NCI-H1694 treated with DMSO at 0.1 percent for 48 hours (cell line): ENCODE data around the gene UGT1A3.

Experiments
- DNase-seq: peaks from one replicate; lab custom pipeline; 2025; lab: John Stamatoyannopoulos, UW

UGT1A3 gene

DNA sequence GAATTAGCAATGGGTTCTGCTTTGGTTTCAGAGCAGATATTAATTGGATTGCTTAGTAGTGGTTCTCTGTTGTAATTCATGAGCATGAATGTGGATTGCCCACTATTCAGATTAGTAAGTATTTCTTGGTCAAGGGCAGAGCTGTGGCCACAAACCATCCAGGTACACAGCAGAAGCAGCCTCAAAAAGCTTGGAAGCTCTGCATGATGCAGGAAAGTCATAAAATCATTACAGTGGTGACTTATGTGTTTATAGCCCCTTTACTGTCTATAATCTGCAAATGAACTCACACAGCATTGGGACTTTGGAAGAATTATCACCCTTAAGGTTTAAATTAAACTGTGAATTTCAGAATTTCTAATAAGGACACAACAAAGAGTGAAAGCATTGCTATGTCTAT, 29.3 kb downstream of the UGT1A3 start:
- DNase-seq: no peak

DNA sequence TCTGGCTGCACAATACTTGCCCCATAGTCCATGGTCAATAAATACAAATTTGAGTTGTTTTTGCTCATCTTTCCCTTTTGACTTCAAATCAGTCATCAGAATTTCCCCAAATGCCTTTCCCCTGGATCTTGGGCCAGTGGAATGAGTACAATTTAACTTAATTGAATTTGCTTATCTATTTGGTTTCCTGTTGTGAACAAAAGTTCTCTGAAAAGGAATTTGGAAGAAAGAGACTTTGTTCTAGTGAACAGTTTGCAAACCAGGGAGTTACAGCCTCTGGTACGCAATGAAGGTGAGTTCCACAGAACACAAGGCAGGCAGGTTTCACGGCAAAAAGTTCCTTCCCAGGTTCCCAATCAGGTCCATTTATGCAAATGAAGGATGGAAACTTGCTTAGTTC, 30.0 kb downstream of the UGT1A3 start:
- DNase-seq: no peak

DNA sequence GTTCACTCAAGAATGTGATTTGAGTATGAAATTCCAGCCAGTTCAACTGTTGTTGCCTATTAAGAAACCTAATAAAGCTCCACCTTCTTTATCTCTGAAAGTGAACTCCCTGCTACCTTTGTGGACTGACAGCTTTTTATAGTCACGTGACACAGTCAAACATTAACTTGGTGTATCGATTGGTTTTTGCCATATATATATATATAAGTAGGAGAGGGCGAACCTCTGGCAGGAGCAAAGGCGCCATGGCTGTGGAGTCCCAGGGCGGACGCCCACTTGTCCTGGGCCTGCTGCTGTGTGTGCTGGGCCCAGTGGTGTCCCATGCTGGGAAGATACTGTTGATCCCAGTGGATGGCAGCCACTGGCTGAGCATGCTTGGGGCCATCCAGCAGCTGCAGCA, 31.2 kb downstream of the UGT1A3 start, which contains the start of gene UGT1A1:
Gene UGT1A1, plus strand, starts transcription at position 228 of the 400 bp plus-strand sequence. Its CDS starts 18 bp downstream, at position 246.
- no peak for DNase-seq

DNA sequence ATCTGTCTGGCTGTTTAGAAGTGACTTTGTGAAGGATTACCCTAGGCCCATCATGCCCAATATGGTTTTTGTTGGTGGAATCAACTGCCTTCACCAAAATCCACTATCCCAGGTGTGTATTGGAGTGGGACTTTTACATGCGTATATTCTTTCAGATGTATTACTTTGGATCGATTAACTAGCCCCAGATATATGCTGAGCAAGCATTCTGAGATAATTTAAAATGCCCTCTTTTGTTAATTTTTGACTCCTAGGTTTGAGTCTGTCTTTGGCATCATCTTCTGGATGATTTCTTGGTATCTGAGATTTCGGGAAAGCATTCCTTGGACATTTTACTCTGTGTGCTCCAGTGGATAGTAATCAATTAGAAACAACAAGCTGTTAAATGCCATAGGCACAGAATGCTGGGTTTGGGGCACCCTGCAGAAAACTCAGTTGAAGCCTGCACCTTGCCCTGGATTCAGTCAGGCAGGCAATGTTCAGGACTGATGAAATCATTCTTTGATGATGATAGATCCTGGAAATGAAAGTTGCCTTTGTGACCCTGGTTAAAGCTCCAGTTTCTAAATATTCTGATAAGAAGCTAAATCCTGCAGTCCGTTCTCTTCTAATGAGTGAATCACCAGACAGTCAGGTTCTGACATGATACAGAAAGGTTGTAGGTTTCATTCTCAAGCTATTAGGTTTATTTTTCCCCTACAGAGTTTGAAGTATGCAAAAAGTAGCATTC, 32.4 kb downstream of the UGT1A3 start:
- DNase-seq: no peak

DNA sequence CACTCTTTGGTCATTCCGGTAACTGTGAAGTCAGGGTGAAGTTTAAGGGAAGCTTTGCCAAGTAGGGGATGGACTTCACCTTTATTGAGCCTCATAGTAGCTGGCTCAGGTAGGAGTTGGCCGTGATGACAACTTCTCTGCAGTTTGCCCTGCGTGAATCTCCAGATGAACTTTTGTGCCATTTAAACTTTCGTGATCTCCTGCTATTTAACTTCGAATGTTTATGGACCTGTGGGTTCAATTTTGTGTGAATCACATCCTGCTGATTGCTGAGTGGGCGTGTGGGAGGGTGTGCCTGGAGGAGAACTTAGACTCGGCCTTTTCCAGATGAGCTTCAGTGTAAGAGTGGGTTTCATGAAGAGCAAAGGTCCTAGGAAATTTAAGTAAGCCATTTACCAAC, 35.4 kb downstream of the UGT1A3 start:
- no peak for DNase-seq

DNA sequence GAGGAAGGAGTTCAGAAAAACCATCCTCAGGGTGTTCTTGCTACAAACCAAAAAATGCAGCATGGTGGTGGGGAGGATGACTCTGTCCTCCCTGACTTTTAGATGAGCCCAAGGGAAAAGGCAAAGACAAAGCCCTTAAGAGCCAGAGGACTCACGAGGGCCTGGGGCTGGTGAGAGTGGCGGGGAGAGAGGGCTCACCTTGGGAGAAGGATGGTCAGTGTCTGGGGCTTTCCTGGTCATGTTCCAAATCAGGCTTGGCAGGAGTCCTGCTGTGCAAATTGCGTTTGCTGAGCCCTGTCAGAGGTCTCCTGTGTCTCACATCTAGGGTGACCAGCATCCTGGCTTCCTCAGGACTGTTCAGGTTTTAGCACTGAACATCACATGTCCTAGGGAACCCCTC, 35.9 kb downstream of the UGT1A3 start:
- no peak for DNase-seq

DNA sequence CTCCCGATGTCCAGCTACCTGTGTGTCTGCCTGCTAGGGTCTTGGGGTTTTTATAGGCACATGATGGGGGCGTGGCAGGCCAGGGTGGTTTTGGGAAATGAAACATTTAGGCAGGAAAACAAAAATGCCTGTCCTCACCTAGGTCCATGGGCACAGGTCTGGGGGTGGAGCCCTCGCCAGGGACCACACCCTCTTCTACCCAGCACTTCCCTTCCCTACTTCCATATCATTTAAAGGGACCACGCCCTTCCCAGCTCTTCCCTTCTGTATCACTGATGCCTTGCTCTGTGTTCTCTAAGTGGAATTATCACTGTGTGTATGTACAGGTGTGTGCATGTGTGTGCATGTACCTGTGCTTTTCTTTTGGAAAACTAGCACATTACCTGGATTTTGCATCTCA, 37.6 kb downstream of the UGT1A3 start:
- no peak for DNase-seq

DNA sequence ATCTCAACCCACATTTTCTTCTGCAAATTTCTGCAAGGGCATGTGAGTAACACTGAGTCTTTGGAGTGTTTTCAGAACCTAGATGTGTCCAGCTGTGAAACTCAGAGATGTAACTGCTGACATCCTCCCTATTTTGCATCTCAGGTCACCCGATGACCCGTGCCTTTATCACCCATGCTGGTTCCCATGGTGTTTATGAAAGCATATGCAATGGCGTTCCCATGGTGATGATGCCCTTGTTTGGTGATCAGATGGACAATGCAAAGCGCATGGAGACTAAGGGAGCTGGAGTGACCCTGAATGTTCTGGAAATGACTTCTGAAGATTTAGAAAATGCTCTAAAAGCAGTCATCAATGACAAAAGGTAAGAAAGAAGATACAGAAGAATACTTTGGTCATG, 39.2 kb downstream of the UGT1A3 start:
- no peak for DNase-seq

DNA sequence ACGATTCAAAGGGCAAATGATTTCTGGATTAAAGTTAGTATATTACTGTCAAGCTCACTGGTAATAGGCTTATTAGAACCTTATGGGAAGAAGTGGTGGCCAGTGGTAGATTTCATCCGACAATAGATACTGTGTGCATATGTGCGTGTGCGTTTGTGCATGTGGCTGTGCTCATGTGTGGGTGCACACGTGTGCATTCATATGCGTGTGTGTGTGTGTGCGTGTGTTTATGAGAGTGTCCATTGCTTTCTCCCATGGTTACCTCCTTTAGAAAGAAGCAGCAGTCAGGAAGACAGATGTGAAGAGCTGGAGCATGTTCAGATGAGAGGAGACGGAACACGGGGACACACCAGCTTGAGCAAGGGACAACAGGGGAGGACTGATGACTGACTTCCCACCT, 40.4 kb downstream of the UGT1A3 start:
- no peak for DNase-seq

DNA sequence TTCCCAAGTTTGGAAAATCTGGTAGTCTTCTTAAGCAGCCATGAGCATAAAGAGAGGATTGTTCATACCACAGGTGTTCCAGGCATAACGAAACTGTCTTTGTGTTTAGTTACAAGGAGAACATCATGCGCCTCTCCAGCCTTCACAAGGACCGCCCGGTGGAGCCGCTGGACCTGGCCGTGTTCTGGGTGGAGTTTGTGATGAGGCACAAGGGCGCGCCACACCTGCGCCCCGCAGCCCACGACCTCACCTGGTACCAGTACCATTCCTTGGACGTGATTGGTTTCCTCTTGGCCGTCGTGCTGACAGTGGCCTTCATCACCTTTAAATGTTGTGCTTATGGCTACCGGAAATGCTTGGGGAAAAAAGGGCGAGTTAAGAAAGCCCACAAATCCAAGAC, 43.3 kb downstream of the UGT1A3 start:
- DNase-seq: no peak

DNA sequence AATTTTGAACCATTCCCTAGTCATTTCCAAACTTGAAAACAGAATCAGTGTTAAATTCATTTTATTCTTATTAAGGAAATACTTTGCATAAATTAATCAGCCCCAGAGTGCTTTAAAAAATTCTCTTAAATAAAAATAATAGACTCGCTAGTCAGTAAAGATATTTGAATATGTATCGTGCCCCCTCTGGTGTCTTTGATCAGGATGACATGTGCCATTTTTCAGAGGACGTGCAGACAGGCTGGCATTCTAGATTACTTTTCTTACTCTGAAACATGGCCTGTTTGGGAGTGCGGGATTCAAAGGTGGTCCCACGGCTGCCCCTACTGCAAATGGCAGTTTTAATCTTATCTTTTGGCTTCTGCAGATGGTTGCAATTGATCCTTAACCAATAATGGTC, 43.7 kb downstream of the UGT1A3 start:
- DNase-seq: no peak

DNA sequence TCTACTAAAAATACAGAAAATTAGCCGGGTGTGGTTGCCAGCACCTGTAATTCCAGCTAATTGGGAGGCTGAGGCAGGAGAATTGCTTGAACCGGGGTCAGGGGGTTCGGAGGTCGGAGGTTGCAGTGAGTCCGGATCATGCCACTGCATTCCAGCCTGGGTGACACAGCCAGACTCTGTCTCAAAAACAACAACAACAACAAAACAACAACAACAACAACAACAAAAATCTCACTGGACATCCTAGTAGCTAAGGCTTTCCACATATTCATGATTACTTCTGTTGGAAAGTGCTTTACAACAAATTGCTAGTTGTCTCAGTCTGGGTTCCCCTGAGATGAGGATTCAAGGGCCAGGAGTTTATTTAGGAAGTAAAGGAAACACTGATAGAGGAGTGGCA, 45.0 kb downstream of the UGT1A3 start:
- DNase-seq: no peak

DNA sequence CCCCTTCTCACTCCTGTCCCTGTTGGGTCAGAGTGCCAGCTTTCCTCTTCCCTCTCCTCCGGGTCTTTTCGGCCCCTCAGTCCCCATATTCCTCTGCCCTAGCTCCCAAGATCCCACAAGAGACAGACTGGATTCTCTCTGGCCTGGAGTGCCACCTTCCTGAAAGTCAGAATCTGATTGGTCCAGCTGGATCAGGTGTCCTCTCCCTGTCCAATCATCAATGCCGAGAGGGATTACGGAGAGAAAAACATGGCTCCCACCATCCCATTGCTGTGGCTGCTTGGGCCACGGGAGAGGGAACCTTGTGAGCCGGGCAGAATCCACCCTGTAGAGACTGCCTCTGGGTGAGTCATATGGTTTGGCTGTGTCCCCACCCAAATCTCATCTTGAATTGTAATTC, 46.6 kb downstream of the UGT1A3 start:
- no peak for DNase-seq

DNA sequence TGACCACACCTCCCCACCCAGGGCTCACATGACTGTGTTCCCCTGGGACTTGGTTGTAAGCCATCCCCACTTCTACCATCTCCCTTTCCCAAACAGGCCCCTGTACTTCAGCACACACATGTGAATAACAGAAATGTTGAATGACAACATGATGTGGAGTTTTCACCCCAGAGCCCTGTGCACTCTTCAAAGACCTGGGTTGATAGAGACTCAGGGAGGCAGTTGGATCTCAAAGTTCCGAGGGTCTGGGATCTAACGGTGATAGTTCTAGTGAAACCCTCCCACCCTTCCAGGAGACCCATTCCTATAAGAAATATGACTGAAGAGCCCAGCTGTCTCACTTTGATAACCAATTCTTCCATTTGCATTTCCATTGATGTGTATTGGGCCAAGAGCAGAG, 49.2 kb downstream of the UGT1A3 start, which contains the start of gene MROH2A:
Gene MROH2A, plus strand, starts transcription at position 301 of the 400 bp plus-strand sequence. CDS start 1,029 bp downstream, outside the sequence.
- no peak for DNase-seq

DNA sequence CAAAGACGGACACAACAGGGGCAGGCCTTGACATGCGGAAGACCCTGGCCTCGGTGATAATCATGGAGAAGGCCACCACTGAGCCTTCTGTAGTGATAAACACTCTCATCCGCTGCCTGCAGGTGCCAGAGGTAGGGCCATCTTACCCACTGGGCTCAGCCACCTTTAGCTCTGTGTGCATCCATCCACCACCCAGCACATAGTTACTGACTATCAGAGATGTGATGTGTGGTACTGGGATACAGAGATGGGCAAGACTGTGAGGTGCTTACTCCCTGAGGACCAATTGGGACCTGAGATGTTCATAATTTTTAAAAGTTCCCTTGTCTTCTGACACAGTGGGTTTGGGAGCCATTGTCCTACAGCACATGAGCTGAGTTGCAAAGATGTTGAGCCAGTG, 50.9 kb downstream of the UGT1A3 start:
- no peak for DNase-seq

DNA sequence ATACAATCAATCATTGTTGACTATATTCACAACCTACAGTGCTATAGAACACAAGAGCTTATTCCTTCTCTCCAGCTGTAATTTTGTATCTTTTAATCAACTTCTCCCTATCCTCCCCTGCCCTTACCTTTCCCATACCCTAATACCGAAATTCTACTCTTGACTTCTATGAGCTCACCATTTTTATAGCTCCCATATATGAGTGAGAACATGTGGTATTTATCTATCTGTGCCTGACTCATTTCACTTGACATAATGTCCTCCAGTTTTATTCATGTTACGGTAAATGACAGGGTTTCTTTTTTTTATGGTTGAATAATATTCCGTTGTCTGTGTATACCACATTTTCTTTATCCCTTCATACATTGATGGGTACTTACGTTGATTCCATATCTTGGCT, 51.9 kb downstream of the UGT1A3 start:
- no peak for DNase-seq

DNA sequence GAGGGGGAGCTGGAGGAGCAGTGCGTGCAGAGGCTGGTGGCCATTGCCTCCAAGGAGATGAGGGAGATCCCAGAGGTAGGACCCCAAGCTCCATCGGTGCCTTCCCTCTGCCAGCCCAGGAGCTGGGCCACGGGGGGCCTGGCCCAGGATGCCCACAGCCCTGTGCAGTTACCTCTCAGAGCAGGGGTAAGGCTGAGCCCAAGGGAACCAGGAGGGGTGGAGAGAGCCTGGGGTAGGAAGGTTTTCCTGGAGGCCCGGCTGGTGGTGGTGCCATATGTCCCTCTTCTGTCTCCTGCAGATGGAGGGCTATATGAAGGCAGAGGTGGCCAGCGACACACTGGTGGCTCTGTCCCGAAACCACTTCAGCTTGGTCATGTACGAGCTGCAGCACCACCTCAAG, 60.7 kb downstream of the UGT1A3 start:
- no peak for DNase-seq

DNA sequence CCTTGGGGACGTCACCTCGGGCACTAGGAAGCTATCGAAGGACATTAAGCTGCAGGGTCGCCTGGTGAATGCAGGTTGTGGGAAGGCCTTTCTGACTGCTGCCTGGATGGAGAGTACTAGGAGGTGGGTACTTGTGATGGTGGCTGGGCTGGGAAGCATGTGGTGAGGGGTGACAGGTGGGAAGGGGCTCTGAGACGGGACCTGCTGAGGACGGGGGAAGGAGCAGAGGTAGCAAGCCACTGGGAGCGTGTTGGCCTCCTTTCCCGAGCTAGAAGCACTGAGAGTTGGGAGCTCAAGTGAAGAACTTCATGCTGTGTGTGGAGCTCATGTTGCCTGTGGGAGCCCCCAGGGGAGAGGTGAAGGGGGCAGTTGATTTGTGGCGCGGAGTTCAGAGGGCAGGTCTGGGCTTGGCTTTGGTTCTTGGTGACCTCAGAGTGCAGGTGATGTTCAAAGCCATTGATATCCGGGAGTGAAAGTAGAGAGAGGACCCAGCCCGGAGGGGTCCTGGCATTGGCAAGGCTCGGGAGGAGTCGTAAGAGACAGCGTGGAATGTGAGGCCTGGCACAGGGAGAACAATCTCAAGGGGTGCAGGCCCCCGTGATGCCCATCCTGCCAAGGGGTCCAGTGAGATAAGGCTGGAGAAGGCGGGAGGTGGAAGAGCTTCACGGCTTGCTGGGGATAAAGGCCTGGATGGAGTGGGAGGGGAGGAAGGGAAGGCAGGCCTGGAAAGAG, 62.5 kb downstream of the UGT1A3 start:
- no peak for DNase-seq

DNA sequence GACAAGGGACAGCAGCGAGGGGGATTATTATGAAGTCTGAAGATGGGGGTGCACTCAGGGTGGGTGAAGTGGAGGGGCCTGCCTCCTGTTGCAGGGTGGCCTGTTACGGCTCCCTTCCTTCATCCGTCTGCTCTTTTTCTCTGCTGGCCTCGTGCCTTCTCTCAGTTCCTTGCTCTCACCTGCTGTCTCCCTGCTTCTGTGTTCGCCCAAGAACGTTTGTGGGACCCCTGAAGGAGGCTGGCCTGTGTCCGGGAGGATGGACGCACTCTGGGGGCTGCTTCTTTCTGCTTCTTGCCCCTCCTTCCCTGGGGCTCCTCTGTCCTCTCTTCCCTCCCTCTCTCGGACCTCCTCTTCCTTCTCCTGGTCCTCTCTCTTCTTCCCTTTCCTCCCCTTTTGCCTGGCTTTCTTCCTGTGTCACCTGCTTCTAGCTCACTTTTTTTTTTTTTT, 63.1 kb downstream of the UGT1A3 start:
- DNase-seq: no peak

DNA sequence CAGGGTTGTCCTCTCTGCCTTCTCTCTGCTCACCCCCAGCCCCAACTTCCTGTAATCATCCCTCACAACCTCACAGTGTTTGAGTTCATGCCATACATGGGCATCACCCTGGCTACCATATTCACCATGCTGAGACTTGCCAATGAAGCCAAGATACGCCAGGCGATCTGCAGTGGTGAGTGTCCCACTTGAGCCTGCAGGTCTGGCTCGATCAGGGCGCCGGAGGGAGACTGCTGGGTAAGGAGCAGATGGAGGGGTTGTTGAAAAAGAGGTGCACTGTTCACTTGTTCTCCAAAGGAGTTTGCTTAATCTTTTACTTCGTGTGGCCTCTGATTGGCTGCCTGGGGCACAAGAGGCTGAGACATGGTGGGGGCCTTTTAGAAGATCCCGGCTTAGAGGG, 63.9 kb downstream of the UGT1A3 start:
- no peak for DNase-seq

DNA sequence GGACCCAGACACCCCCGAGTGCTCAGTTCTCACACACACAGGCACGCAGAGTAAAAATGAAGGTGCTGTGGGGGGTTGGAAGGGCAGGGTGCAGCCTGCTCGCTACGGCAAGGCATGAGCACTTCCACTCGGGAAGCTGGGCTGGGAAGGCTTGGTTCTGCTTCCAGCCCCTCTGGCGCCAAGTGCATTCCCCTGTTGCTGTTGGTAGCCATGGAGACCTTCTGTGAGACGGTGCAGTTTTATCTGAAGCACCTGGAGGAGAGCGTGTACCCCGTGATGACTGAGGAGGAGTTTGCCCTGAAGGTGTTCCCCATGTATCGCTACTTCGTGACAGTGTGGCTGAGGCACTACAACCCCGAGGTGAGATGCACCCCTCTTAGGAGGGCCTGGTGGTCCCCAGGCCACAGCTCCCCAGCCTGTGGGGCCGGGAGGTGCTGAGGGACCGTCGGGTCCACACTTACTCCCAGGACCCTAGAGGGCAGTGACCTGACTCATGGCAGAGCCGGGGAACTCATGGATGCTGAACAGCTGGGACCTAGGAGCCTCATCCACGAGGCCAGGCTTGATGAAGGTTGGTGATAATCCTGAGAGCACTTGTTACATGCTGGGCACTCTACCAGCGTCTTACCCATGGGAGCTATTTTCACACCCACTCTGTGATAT, 64.8 kb downstream of the UGT1A3 start:
- DNase-seq: no peak

DNA sequence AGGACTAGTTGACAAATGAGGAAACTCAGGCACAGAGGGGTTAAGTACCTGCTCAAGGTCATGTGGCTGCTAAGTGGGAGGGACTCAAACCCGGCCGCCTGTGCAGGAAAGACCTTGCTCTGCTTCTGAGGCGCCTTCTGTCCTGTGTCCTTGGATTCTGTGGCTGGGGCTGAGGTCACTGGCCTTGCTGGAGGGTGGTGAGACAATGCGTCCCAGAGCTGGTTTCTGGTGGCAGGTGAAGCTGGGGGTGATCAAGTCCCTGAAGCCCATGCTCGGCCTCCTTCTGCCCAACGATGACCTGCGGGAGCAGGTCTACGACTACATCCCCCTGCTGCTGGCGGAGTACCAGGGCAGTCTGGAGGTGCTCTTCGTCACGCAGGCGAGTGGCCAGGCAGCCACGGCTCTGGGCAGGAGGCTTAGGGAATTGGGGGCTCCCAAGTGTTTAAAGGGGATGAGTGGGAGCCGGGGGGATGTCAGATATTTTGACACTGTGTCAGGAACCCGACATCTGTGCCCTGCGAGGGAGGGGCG, 65.4 kb downstream of the UGT1A3 start:
- DNase-seq: no peak

DNA sequence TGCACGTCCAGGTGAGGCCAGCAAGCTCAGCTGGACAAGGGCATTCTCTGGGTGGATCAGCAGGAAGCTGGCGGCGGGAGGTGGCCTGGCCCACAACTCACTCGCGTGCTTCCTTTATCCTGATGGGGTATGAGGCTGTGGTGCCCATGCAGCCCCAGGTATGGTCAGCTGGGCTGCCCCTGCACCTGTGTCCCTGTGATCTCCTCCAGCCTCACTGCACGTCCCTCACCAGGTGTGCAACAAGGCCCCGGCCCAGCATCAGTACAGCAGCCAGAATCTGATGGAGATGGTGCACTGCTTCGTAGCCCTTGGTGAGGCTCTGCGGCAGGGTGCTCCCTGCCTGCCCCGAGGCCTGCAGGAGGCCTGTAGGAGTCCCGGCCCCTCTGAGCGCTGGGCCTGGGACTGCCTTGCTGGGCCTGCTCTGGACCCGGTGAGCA, 66.9 kb downstream of the UGT1A3 start:
- DNase-seq: no peak
